HFFc6 (cell line): ENCODE results near the gene HOXD11. TPM values are rescaled to one million over a fixed set of nuclear protein-coding genes. Genes with fewer than 3 reads are reported as not detected.

Experiments used
- DNase-seq: peaks from one replicate; pipeline ENCODE4 v3.0.0-alpha.2; 2018
- H3K27ac Mint-ChIP-seq: 2 replicates; pipeline ENCODE4 v1.8.0; 2020; ENCODE audit warnings: mild to moderate bottlenecking, mixed read lengths
- H3K27me3 Mint-ChIP-seq: 2 replicates; pipeline ENCODE4 v1.8.0; 2021; ENCODE audit warnings: mild to moderate bottlenecking, moderate library complexity, mixed read lengths; ENCODE audit not compliant: insufficient read depth
- H3K36me3 Mint-ChIP-seq: 2 replicates; pipeline ENCODE4 v1.8.0; 2021; ENCODE audit warnings: low read depth, mixed read lengths
- H3K4me1 Mint-ChIP-seq: 2 replicates; pipeline ENCODE4 v1.8.0; 2020; ENCODE audit warnings: low read depth, mixed read lengths
- H3K4me3 Mint-ChIP-seq: 2 replicates; pipeline ENCODE4 v1.8.0; 2020; ENCODE audit warnings: mild to moderate bottlenecking, moderate library complexity, mixed read lengths
- H3K9me3 Mint-ChIP-seq: 2 replicates; pipeline ENCODE4 v1.8.0; 2020; ENCODE audit warnings: mild to moderate bottlenecking, mixed read lengths
- CTCF ChIP-seq: fragments of 200-600 bp; sonication (generic); IDR thresholded peaks from 2 replicates; pipeline ENCODE4 v1.5.0; 2021; ENCODE audit warnings: antibody characterized with exemption, mild to moderate bottlenecking
- total RNA-seq, 6 experiments: library from RNA; stranded (reverse); fragmentation: NEBNext Ultra II Directional; extraction: Animal tissue kit (Norgen Biotek cat#: 25700); gene quantifications; 2 replicates in 1 of 6; 3 replicates in 5 of 6; pipeline ENCODE4 v1.2.3, GENCODE V29; 2021

HOXD11 gene
- total RNA-seq, 6 experiments from 2014 or later: 6.0 to 10.2 (median 7.6) TPM

- Mint-ChIP-seq H3K4me3 (no peak overlapping the region), H3K4me1 (peaks cover 16% of the 10 kb centered on the region; the same call in 1 of the 2 replicates), H3K27me3 (peaks cover 61% of the 10 kb centered on the region), H3K9me3 (no peaks in the 10 kb centered on the region), H3K36me3 (no peaks in the 10 kb centered on the region; the same call in 1 of the 2 replicates), H3K27ac (no peak overlapping the region)
- TF ChIP-seq CTCF: no peak
- DNase-seq: no peak
These were observed 38.2 kb downstream of the HOXD11 start for GRCh38 chr2:176145085-176145969.

GRCh38 chr2:176146101-176146500, 39.0 kb downstream of the HOXD11 start:
- no peak for DNase-seq
- no peak overlapping the region for H3K27ac Mint-ChIP-seq
- peaks cover 68% of the 10 kb centered on the region for H3K27me3 Mint-ChIP-seq
- TF ChIP-seq CTCF: no peak
- no peaks in the 10 kb centered on the region; the same call in 1 of the 2 replicates for H3K36me3 Mint-ChIP-seq
- H3K4me1 Mint-ChIP-seq: peaks cover 17% of the 10 kb centered on the region; the same call in 1 of the 2 replicates
- no peak overlapping the region for H3K4me3 Mint-ChIP-seq
- no peaks in the 10 kb centered on the region for H3K9me3 Mint-ChIP-seq

- no peaks in the 10 kb centered on the region; the same call in 1 of the 2 replicates for H3K36me3 Mint-ChIP-seq
- H3K4me1 Mint-ChIP-seq: peaks cover 17% of the 10 kb centered on the region; the same call in 1 of the 2 replicates
- no peaks in the 10 kb centered on the region for H3K9me3 Mint-ChIP-seq
- no peak overlapping the region for H3K4me3 Mint-ChIP-seq
- DNase-seq: no peak
- no peak for TF ChIP-seq CTCF
- no peak overlapping the region for H3K27ac Mint-ChIP-seq
- H3K27me3 Mint-ChIP-seq: peaks cover 70% of the 10 kb centered on the region
These were observed 39.6 kb downstream of the HOXD11 start for GRCh38 chr2:176146645-176147044.

- no peak overlapping the region for H3K27ac Mint-ChIP-seq
- no peak for TF ChIP-seq CTCF
- DNase-seq: no peak
- no peaks in the 10 kb centered on the region; the same call in 1 of the 2 replicates for H3K36me3 Mint-ChIP-seq
- H3K4me3 Mint-ChIP-seq: no peak overlapping the region
- H3K27me3 Mint-ChIP-seq: peaks cover 70% of the 10 kb centered on the region
- no peaks in the 10 kb centered on the region for H3K9me3 Mint-ChIP-seq
- peaks cover 17% of the 10 kb centered on the region; the same call in 1 of the 2 replicates for H3K4me1 Mint-ChIP-seq
These were observed 40.2 kb downstream of the HOXD11 start for GRCh38 chr2:176147210-176147799.

- H3K27ac Mint-ChIP-seq: no peak overlapping the region
- H3K27me3 Mint-ChIP-seq: peaks cover 70% of the 10 kb centered on the region
- peak overlapping the region; percentile 46; the same call in 1 of the 2 replicates for H3K4me3 Mint-ChIP-seq
- no peak for DNase-seq
- no peaks in the 10 kb centered on the region; the same call in 1 of the 2 replicates for H3K36me3 Mint-ChIP-seq
- no peaks in the 10 kb centered on the region for H3K9me3 Mint-ChIP-seq
- no peak for TF ChIP-seq CTCF
- peaks cover 17% of the 10 kb centered on the region; the same call in 1 of the 2 replicates for H3K4me1 Mint-ChIP-seq
These were observed 40.9 kb downstream of the HOXD11 start for GRCh38 chr2:176147800-176148496.
